HG03139 (cell line): Measurements from ENCODE around the gene CTBP2.

Experiments used
- ATAC-seq: cut with Tn5 transposase; IDR thresholded peaks from one replicate; pipeline ENCODE4 v1.9.1; 2021; ENCODE audit not compliant: unreplicated experiment

Gene CTBP2

GRCh38 chr10:125144693-125145623 lies 15.4 kb downstream of the CTBP2 start:
- no peak for ATAC-seq

GRCh38 chr10:125144206-125144605 lies 16.2 kb downstream of the CTBP2 start:
- ATAC-seq: no peak

- no peak for ATAC-seq
These were observed 17.4 kb downstream of the CTBP2 start for GRCh38 chr10:125142946-125143345.

DNA sequence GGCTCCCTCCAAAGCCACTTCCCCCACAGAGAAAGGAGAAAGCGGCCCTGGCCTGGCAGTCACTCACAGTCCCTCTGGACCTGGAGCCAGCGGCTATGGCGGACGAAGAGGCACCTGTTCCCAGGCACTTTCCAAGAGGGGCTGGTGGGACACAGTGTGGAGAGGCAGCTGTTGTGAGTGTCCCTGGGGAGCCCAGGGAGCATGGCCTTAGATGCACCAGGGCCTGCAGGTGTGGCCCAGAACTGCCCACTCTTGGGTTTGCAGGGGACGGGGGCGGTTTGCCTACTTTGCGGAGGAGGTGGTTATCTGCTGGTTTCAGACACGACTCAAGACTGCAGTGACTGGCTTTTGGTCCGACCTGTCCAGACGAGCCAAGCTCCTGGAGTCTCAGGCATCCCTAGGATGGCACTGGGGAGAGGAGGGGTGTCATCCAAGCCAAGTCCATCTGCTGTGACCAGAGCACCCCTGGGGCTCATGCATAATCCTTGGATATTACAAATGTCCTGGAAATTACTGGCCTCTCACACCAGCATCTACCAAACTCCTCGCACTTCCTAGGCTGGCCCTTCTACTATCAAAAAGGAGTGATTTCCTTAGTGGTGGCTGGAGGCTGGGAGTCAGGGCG lies 18.4 kb downstream of the CTBP2 start:
- no peak for ATAC-seq

- no peak for ATAC-seq
These were observed 19.1 kb downstream of the CTBP2 start for GRCh38 chr10:125141150-125141859.

- ATAC-seq: no peak
These were observed 20.2 kb downstream of the CTBP2 start for GRCh38 chr10:125140151-125140550.

GRCh38 chr10:125137601-125138438 lies 22.5 kb downstream of the CTBP2 start:
- ATAC-seq: no peak

DNA sequence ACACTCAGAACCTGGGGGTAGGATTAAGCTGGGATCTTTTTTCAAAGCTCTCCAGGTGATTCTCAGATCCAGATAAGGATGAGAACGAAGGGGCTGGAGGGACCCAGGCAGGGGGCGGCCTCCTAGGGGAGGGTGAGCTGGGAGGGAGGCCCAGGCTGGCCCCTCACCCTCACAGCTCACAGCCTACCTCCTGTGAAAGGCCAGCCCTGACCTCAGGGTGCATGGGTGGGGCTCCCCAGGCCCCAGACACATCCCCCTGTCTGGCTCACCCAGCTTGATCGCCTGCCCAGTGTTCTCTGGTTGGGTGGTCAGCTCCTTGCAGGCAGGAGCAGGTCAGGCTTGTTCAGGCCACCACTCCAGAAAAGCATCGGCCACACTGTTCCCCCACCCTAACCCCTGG lies 24.3 kb downstream of the CTBP2 start:
- ATAC-seq: no peak

- ATAC-seq: no peak
These were observed 24.7 kb downstream of the CTBP2 start for GRCh38 chr10:125135771-125136035.

- ATAC-seq: no peak
These were observed 25.2 kb downstream of the CTBP2 start for GRCh38 chr10:125134916-125135770.

- ATAC-seq: no peak
These were observed 25.9 kb downstream of the CTBP2 start for GRCh38 chr10:125134483-125134848.

- no peak for ATAC-seq
These were observed 26.5 kb downstream of the CTBP2 start for GRCh38 chr10:125133696-125134482.

- ATAC-seq: no peak
These were observed 28.0 kb downstream of the CTBP2 start for GRCh38 chr10:125132344-125132743.

DNA sequence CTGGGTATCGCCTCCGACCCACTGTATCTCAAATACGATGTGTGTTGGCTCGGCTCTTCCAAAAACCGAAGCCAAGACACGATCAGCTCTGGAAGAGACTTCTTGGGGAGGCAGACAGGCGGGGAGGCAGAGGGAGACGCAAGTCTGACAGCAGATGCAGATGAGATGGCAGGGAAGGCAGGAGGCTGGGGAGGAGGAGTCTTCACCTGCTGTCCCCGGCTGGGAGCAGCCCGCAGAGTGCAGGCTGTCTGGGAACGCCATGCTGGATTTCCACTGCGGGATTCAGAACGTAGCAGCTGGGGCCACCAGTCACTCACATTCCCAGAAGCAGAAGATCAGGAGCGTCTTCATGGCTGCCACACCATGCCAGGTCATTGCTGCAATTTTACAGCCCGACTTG lies 29.4 kb downstream of the CTBP2 start:
- ATAC-seq: no peak

GRCh38 chr10:125130260-125130659 lies 30.1 kb downstream of the CTBP2 start:
- no peak for ATAC-seq

GRCh38 chr10:125129076-125129458 lies 31.3 kb downstream of the CTBP2 start:
- ATAC-seq: no peak

- ATAC-seq: no peak
These were observed 31.8 kb downstream of the CTBP2 start for GRCh38 chr10:125128397-125129075.

DNA sequence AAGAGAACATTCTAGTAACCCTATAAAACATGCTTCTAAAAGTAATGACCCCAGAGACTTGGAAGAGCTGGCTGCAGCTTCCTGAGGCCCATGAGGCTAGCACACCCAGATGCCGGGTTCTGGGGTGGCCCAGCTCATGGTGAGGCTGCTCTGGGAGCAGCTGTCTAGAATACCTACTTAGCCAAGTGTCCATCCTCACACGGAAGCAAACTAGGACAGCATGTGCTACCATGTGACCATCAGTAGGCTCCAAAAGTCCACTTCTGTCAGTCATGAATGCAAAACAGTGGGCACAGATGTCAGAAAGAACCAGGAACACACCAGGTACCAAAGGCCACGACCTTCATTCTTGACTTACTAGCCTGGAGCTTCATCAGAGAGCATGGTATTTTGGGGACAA lies 32.4 kb downstream of the CTBP2 start:
- no peak for ATAC-seq

DNA sequence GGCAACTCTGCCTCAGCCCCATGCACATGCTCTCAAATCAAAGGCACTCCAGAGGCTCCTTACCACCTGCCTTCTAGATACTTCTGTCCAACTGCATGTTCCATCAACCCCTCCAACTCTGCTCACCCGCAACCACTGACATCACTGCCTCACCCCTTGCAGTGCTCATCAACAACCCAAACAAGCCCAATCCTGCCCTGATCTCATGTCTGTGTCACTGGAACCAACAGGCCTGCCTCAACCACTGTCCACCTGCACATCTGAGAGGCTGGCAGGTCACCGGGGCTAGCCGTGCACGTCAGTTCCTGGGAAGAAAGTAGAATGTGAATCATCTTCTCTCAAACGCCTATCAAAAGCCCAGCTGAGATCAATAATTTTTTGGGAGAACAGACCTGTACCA lies 33.3 kb downstream of the CTBP2 start:
- no peak for ATAC-seq
